ENCODE data around the gene CDC27.

- TF ChIP-seq CTCF (IDR thresholded peaks at IDR 0.05; ENCODE audit: low read depth, low read length) (no peak), EZH2phosphoT487 (IDR thresholded peaks at IDR 0.05; ENCODE audit: low read depth) (no peak)
Observed at GRCh38 chr17:47219621-47220475, 30.8 kb upstream of the CDC27 start.

Data from OCI-LY3 (cell line).